Measurements from ENCODE around the gene ARFGAP3. TPM values are rescaled to one million over a fixed set of nuclear protein-coding genes. Genes with fewer than 3 reads are reported as not detected.
A peak's percentile ranks its signal among the peaks of the same experiment; 100 is the strongest.

ARFGAP3 gene
- total RNA-seq, 1 donor from 2014 or later = 22.3 TPM

GRCh38 chr22:42805998-42806830, 50.9 kb downstream of the ARFGAP3 start:
- intact Hi-C loops (cut with DNase I) = no loop called here
- no peak for DNase-seq (ENCODE audit: missing footprints)

GRCh38 chr22:42805016-42805997, 51.8 kb downstream of the ARFGAP3 start:
- DNase-seq (ENCODE audit: missing footprints) = peak; percentile 67
- peak; percentile 43 for ATAC-seq
- intact Hi-C loops (cut with DNase I) = no loop called here

More at GRCh38 chr22:42805998-42806830, 50.9 kb downstream of the ARFGAP3 start:
- ATAC-seq = no peak

- DNase-seq (ENCODE audit: missing footprints) (peak; percentile 69), ATAC-seq (peak; percentile 78)
- intact Hi-C loops (cut with DNase I) = no loop called here
Observed at GRCh38 chr22:42803389-42803788, 53.7 kb downstream of the ARFGAP3 start.

- DNase-seq (ENCODE audit: missing footprints) = no peak
- no peak for ATAC-seq
- intact Hi-C loops (cut with DNase I) = no loop called here
Observed at GRCh38 chr22:42801252-42802080, 55.6 kb downstream of the ARFGAP3 start.

- DNase-seq (ENCODE audit: missing footprints) (no peak), ATAC-seq (no peak)
- intact Hi-C loops (cut with DNase I) = no loop called here
Observed at GRCh38 chr22:42800451-42801251, 56.4 kb downstream of the ARFGAP3 start.

- intact Hi-C loops (cut with DNase I) = no loop called here
- DNase-seq (ENCODE audit: missing footprints) (no peak), ATAC-seq (no peak)
Observed at GRCh38 chr22:42799461-42800405, 57.3 kb downstream of the ARFGAP3 start.

GRCh38 chr22:42799061-42799460, 58.0 kb downstream of the ARFGAP3 start:
- intact Hi-C loops (cut with DNase I) = no loop called here
- no peak for ATAC-seq
- DNase-seq (ENCODE audit: missing footprints) = no peak

GRCh38 chr22:42797011-42797410, 60.1 kb downstream of the ARFGAP3 start:
- DNase-seq (ENCODE audit: missing footprints) (no peak), ATAC-seq (peak; percentile 30)
- intact Hi-C loops (cut with DNase I) = no loop called here

- intact Hi-C loops (cut with DNase I) = no loop called here
- DNase-seq (ENCODE audit: missing footprints) (no peak), ATAC-seq (no peak)
Observed at GRCh38 chr22:42796081-42796480, 61.0 kb downstream of the ARFGAP3 start.

GRCh38 chr22:42794551-42795510, 62.2 kb downstream of the ARFGAP3 start:
- no peak for ATAC-seq
- intact Hi-C loops (cut with DNase I) = no loop called here
- no peak for DNase-seq (ENCODE audit: missing footprints)

GRCh38 chr22:42793848-42794405, 63.1 kb downstream of the ARFGAP3 start:
- ATAC-seq = no peak
- intact Hi-C loops (cut with DNase I) = no loop called here
- DNase-seq (ENCODE audit: missing footprints) = no peak

GRCh38 chr22:42792909-42793847, 63.9 kb downstream of the ARFGAP3 start:
- intact Hi-C loops (cut with DNase I) = no loop called here
- peak; percentile 77 for DNase-seq (ENCODE audit: missing footprints)
- peak; percentile 62 for ATAC-seq

GRCh38 chr22:42792453-42792908, 64.6 kb downstream of the ARFGAP3 start:
- no peak for DNase-seq (ENCODE audit: missing footprints)
- intact Hi-C loops (cut with DNase I) = no loop called here
- ATAC-seq = peak; percentile 1

GRCh38 chr22:42791721-42792452, 65.2 kb downstream of the ARFGAP3 start:
- intact Hi-C loops (cut with DNase I) = no loop called here
- peak; percentile 65 for ATAC-seq
- peak; percentile 81 for DNase-seq (ENCODE audit: missing footprints)

All from Right ventricle myocardium inferior (tissue), 1 donor.